Putamen (tissue), 1 donor: ENCODE measurements around the gene RCAN1.

Experiments
- DNase-seq: peaks from one replicate; pipeline ENCODE4 v3.0.0-alpha.2; 2016; ENCODE audit warnings: low spot score

Gene RCAN1

GRCh38 chr21:34598931-34599400 lies 15.9 kb downstream of the RCAN1 start:
- no peak for DNase-seq

GRCh38 chr21:34597406-34597805 lies 17.5 kb downstream of the RCAN1 start:
- no peak for DNase-seq

GRCh38 chr21:34596561-34597271 lies 18.2 kb downstream of the RCAN1 start:
- no peak for DNase-seq

GRCh38 chr21:34595457-34595856 lies 19.5 kb downstream of the RCAN1 start:
- DNase-seq: no peak

GRCh38 chr21:34594566-34595234 lies 20.2 kb downstream of the RCAN1 start:
- no peak for DNase-seq

GRCh38 chr21:34593954-34594531 lies 20.9 kb downstream of the RCAN1 start:
- no peak for DNase-seq

- no peak for DNase-seq
Observed at GRCh38 chr21:34593423-34593822, 21.5 kb downstream of the RCAN1 start.

GRCh38 chr21:34592120-34592955 lies 22.6 kb downstream of the RCAN1 start:
- no peak for DNase-seq

GRCh38 chr21:34590520-34590919 lies 24.4 kb downstream of the RCAN1 start:
- no peak for DNase-seq

- no peak for DNase-seq
Observed at GRCh38 chr21:34589511-34590282, 25.2 kb downstream of the RCAN1 start.

GRCh38 chr21:34583926-34584563 lies 30.9 kb downstream of the RCAN1 start:
- DNase-seq: no peak

- no peak for DNase-seq
Observed at GRCh38 chr21:34582506-34583150, 32.3 kb downstream of the RCAN1 start.

GRCh38 chr21:34580181-34580700 lies 34.7 kb downstream of the RCAN1 start:
- no peak for DNase-seq

GRCh38 chr21:34579411-34579810 lies 35.5 kb downstream of the RCAN1 start:
- no peak for DNase-seq

- DNase-seq: no peak
Observed at GRCh38 chr21:34576041-34576511, 38.8 kb downstream of the RCAN1 start.

GRCh38 chr21:34574601-34575529 lies 40.0 kb downstream of the RCAN1 start:
- DNase-seq: no peak

- no peak for DNase-seq
Observed at GRCh38 chr21:34571994-34572393, 42.9 kb downstream of the RCAN1 start.

- no peak for DNase-seq
Observed at GRCh38 chr21:34570313-34570712, 44.6 kb downstream of the RCAN1 start.

GRCh38 chr21:34569381-34569979 lies 45.4 kb downstream of the RCAN1 start:
- DNase-seq: no peak
